ENCODE measurements around the gene SH3RF1. TPM values are rescaled to one million over a fixed set of nuclear protein-coding genes. Genes with fewer than 3 reads are reported as not detected.
A peak's percentile ranks its signal among the peaks of the same experiment; 100 is the strongest.

Gene SH3RF1
- total RNA-seq, 2 donors from 2014 or later = 37.6 to 68.8 TPM

GRCh38 chr4:169121861-169122382 is 148.8 kb downstream of the SH3RF1 start:
- 94 to 96% methylated on average over 12 of the region's 12 CpGs for WGBS, 2 experiments (ENCODE audit: insufficient coverage in 1 of 2, insufficient read length in 1 of 2)
- Histone ChIP-seq H3K36me3 (ENCODE audit: control insufficient read depth, insufficient read depth, low read length) (peaks cover 82% of the 10 kb centered on the region), H3K9me3 (ENCODE audit: control insufficient read depth, low read length) (no peaks in the 10 kb centered on the region), H3K4me1 (ENCODE audit: control insufficient read depth, insufficient read depth, low read length) (no peaks in the 10 kb centered on the region), H3K27ac (ENCODE audit: low read depth, low read length) (no peak overlapping the region), H3K27me3 (ENCODE audit: control insufficient read depth, insufficient read depth, low read length, poor library complexity, severe bottlenecking) (no peaks in the 10 kb centered on the region), H3K9ac (ENCODE audit: extremely low read depth, low read length, poor library complexity, severe bottlenecking) (no peak overlapping the region), H3K4me3 (ENCODE audit: low read length) (no peak overlapping the region)
- no peaks in the 10 kb centered on the region for H3K4me1 Mint-ChIP-seq
- H3K9me3 Mint-ChIP-seq = no peaks in the 10 kb centered on the region
- H3K4me3 Mint-ChIP-seq = no peak overlapping the region
- peaks cover 50% of the 10 kb centered on the region for H3K36me3 Mint-ChIP-seq (ENCODE audit: low read depth)
- H3K27ac Mint-ChIP-seq = no peak overlapping the region
- no peaks in the 10 kb centered on the region for H3K27me3 Mint-ChIP-seq (ENCODE audit: insufficient read depth)
- TF ChIP-seq CTCF (conservative IDR thresholded peaks at IDR 0.05) = peak; percentile 30
- no peak for DNase-seq

GRCh38 chr4:169120624-169121023 is 150.1 kb downstream of the SH3RF1 start:
- Mint-ChIP-seq H3K4me3 (no peak overlapping the region), H3K36me3 (ENCODE audit: low read depth) (peaks cover 52% of the 10 kb centered on the region), H3K27me3 (ENCODE audit: insufficient read depth) (no peaks in the 10 kb centered on the region), H3K9me3 (no peaks in the 10 kb centered on the region), H3K4me1 (no peaks in the 10 kb centered on the region), H3K27ac (no peak overlapping the region)
- Histone ChIP-seq H3K36me3 (ENCODE audit: control insufficient read depth, insufficient read depth, low read length) (peaks cover 84% of the 10 kb centered on the region), H3K4me1 (ENCODE audit: control insufficient read depth, insufficient read depth, low read length) (no peaks in the 10 kb centered on the region), H3K4me3 (ENCODE audit: low read length) (no peak overlapping the region), H3K27ac (ENCODE audit: low read depth, low read length) (no peak overlapping the region), H3K27me3 (ENCODE audit: control insufficient read depth, insufficient read depth, low read length, poor library complexity, severe bottlenecking) (no peaks in the 10 kb centered on the region), H3K9me3 (ENCODE audit: control insufficient read depth, low read length) (no peaks in the 10 kb centered on the region), H3K9ac (ENCODE audit: extremely low read depth, low read length, poor library complexity, severe bottlenecking) (no peak overlapping the region)
- TF ChIP-seq CTCF (conservative IDR thresholded peaks at IDR 0.05) = no peak
- DNase-seq = no peak
- 92% methylated on average over 2 of the region's 2 CpGs; no CpG with 5 or more reads in 1 of the 2 experiments for WGBS, 2 experiments (ENCODE audit: insufficient coverage in 1 of 2, insufficient read length in 1 of 2)

GRCh38 chr4:169119536-169119935 is 151.2 kb downstream of the SH3RF1 start:
- WGBS, 2 experiments (ENCODE audit: insufficient coverage in 1 of 2, insufficient read length in 1 of 2) = 90 to 93% methylated on average over 3 of the region's 3 CpGs
- H3K4me3 ChIP-seq (ENCODE audit: low read length) = no peak overlapping the region
- no peak overlapping the region for H3K9ac ChIP-seq (ENCODE audit: extremely low read depth, low read length, poor library complexity, severe bottlenecking)
- no peaks in the 10 kb centered on the region for H3K9me3 ChIP-seq (ENCODE audit: control insufficient read depth, low read length)
- no peaks in the 10 kb centered on the region for H3K27me3 Mint-ChIP-seq (ENCODE audit: insufficient read depth)
- H3K9me3 Mint-ChIP-seq = no peaks in the 10 kb centered on the region
- no peaks in the 10 kb centered on the region for H3K4me1 ChIP-seq (ENCODE audit: control insufficient read depth, insufficient read depth, low read length)
- H3K4me3 Mint-ChIP-seq = no peak overlapping the region
- peaks cover 56% of the 10 kb centered on the region for H3K36me3 Mint-ChIP-seq (ENCODE audit: low read depth)
- no peak overlapping the region for H3K27ac ChIP-seq (ENCODE audit: low read depth, low read length)
- DNase-seq = no peak
- no peaks in the 10 kb centered on the region for H3K27me3 ChIP-seq (ENCODE audit: control insufficient read depth, insufficient read depth, low read length, poor library complexity, severe bottlenecking)
- no peaks in the 10 kb centered on the region for H3K4me1 Mint-ChIP-seq
- H3K36me3 ChIP-seq (ENCODE audit: control insufficient read depth, insufficient read depth, low read length) = peaks cover 91% of the 10 kb centered on the region
- TF ChIP-seq CTCF (conservative IDR thresholded peaks at IDR 0.05) = no peak
- no peak overlapping the region for H3K27ac Mint-ChIP-seq

Measured in endodermal cell (in vitro differentiated cells).